Colonic mucosa (tissue), 4 donors: ENCODE measurements around the gene UBA1. TPM values are rescaled to one million over a fixed set of nuclear protein-coding genes. Genes with fewer than 3 reads are reported as not detected.

Experiments used
- DNase-seq: peaks from one replicate; pipeline ENCODE4 v3.0.0-alpha.2; 2020
- H3K27ac ChIP-seq: fragments of 200-600 bp; one replicate; pipeline ENCODE4 v1.8.0; 2021
- H3K27me3 ChIP-seq: fragments of 200-600 bp; one replicate; pipeline ENCODE4 v1.8.0; 2021
- H3K36me3 ChIP-seq: fragments of 200-600 bp; one replicate; pipeline ENCODE4 v1.8.0; 2021
- H3K4me1 ChIP-seq: fragments of 200-600 bp; one replicate; pipeline ENCODE4 v1.8.0; 2021; ENCODE audit warnings: mild to moderate bottlenecking
- H3K4me3 ChIP-seq: fragments of 200-600 bp; one replicate; pipeline ENCODE4 v1.8.0; 2021
- H3K9ac ChIP-seq, 2 donors: one replicate each; pipeline ENCODE4 v1.7.0; 2013; ENCODE audit warnings: control low read depth in 2 of 2, low read depth in 2 of 2, low read length in 2 of 2
- H3K9me3 ChIP-seq: fragments of 200-600 bp; one replicate; pipeline ENCODE4 v1.8.0; 2021
- intact Hi-C: fragments of 100-400 bp; cut with DNase I; formaldehyde crosslinking; loops from one replicate; pipeline ENCODE4 v1.14.1; 2022
- total RNA-seq, 2 donors: library from RNA; stranded (reverse); fragmentation: NEBNext Ultra II Directional in 1 of 2; extraction: Animal tissue kit (Norgen Biotek cat#: 25700) in 1 of 2; gene quantifications; one replicate each; pipeline ENCODE4 v1.2.1, GENCODE V29; 2021
- TF ChIP-seq, protein P1 (sequence below): fragments of 200-600 bp; IDR thresholded peaks from one replicate; pipeline ENCODE4 v1.8.0; 2022; ENCODE audit warnings: antibody characterized with exemption, mild to moderate bottlenecking
- donor health status: healthy.
- donor health status: DM: no; HTN: no; CAD: no.
- donor health status: DM: no; HTN: no; CAD: no.

Gene UBA1
- total RNA-seq, 2 donors from 2014 or later, result 237 to 327 TPM

DNA sequence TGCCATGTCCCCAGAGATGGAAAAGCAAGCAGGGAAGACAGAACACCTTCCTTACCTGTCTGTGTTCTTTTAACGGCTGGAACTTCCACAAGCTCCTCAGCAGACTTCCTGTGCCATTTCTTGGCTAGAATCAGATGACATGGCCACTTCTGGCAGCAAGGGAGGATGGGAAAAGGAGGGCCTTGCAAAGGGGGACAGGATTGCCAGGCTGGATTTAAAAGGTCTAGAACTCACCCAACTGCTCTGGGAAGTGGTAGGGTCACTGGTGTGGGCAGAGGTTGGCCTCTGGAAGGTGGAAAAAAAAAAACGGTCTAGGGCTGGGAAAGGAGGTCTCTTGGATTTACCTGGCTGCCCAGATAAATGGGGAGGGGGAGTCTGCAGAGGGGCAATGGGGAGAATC lies 37.5 kb downstream of the UBA1 start:
- H3K4me1 ChIP-seq, result no peaks in the 10 kb centered on the region
- intact Hi-C loops, result no loop called here
- no peak overlapping the region for H3K9ac ChIP-seq
- H3K27ac ChIP-seq, result no peak overlapping the region
- no peaks in the 10 kb centered on the region for H3K36me3 ChIP-seq
- DNase-seq, result no peak
- no peak overlapping the region for H3K4me3 ChIP-seq
- peaks cover 7% of the 10 kb centered on the region for H3K27me3 ChIP-seq
- TF ChIP-seq, protein P1, sequence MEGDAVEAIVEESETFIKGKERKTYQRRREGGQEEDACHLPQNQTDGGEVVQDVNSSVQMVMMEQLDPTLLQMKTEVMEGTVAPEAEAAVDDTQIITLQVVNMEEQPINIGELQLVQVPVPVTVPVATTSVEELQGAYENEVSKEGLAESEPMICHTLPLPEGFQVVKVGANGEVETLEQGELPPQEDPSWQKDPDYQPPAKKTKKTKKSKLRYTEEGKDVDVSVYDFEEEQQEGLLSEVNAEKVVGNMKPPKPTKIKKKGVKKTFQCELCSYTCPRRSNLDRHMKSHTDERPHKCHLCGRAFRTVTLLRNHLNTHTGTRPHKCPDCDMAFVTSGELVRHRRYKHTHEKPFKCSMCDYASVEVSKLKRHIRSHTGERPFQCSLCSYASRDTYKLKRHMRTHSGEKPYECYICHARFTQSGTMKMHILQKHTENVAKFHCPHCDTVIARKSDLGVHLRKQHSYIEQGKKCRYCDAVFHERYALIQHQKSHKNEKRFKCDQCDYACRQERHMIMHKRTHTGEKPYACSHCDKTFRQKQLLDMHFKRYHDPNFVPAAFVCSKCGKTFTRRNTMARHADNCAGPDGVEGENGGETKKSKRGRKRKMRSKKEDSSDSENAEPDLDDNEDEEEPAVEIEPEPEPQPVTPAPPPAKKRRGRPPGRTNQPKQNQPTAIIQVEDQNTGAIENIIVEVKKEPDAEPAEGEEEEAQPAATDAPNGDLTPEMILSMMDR, result no peak
- H3K9me3 ChIP-seq, result no peaks in the 10 kb centered on the region

GRCh38 chrX:47232197-47232802 lies 38.7 kb downstream of the UBA1 start:
- Histone ChIP-seq H3K4me1 (no peaks in the 10 kb centered on the region), H3K27me3 (peaks cover 7% of the 10 kb centered on the region), H3K9ac (peak overlapping the region; percentile 71 to 73), H3K9me3 (no peaks in the 10 kb centered on the region), H3K36me3 (no peaks in the 10 kb centered on the region), H3K27ac (peak overlapping the region; percentile 90), H3K4me3 (peak overlapping the region; percentile 51)
- intact Hi-C loops, result no loop called here
- TF ChIP-seq, protein P1, result no peak
- no peak for DNase-seq

GRCh38 chrX:47232803-47233332 lies 39.2 kb downstream of the UBA1 start, which contains the start of gene USP11:
Gene USP11, plus strand, starts transcription at chrX:47233009. Its CDS starts 35 bp downstream, at chrX:47233044.
- peak within 1 kb of the TSS; percentile 90 for H3K27ac ChIP-seq
- no peak for DNase-seq
- H3K9ac ChIP-seq, result peak within 1 kb of the TSS; percentile 71 to 73
- H3K4me1 ChIP-seq, result no peaks in the 10 kb centered on the region
- peaks cover 7% of the 10 kb centered on the region for H3K27me3 ChIP-seq
- H3K9me3 ChIP-seq, result no peaks in the 10 kb centered on the region
- TF ChIP-seq, protein P1, result no peak
- no peaks in the 10 kb centered on the region for H3K36me3 ChIP-seq
- intact Hi-C loops, result no loop called here
- peak within 1 kb of the TSS; percentile 51 for H3K4me3 ChIP-seq

DNA sequence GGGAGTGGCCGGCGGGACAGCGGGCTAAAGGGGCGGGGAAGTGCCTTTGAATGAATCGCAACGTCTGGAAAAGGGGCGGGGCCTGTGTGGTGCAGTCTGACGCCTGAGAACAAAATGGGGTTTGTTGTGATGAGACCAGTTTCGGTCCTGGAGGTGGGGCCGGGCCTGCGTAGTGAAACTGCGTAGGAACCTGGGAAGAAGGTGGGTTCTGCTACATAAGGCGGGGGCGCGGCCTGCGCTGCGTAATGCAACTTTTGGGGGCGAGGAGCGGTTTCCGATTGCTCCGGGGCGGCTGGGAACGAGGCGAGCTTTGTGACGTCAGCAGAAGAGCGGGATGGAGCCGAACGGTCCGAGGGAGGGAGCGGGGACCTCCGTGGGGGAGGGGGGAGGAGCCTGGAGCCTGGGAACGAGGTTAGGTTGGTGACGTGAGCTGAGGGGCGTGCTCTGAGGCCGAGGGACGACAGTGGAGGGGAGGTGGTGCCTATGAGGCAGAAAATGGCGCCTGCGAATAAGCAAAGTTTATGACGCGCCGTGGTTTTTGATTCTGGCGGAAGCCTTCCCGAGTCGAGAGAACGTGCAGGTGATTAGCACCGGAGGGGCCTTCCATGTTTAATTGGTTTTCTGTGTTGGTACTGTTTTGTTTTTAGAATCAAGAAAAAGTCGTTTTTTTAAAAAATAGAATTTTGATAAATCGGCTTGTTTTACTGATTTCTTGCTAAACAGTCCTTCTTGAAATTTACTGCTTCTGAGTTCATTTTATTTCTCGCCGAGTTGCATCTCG lies 39.9 kb downstream of the UBA1 start:
- Histone ChIP-seq H3K4me3 (peak overlapping the region; percentile 51), H3K9ac (peak overlapping the region; percentile 71 to 73), H3K27me3 (peaks cover 7% of the 10 kb centered on the region), H3K27ac (peak overlapping the region; percentile 90), H3K36me3 (no peaks in the 10 kb centered on the region), H3K4me1 (no peaks in the 10 kb centered on the region), H3K9me3 (no peaks in the 10 kb centered on the region)
- intact Hi-C loops, result no loop called here
- TF ChIP-seq, protein P1, result no peak
- peak; percentile 93 for DNase-seq

DNA sequence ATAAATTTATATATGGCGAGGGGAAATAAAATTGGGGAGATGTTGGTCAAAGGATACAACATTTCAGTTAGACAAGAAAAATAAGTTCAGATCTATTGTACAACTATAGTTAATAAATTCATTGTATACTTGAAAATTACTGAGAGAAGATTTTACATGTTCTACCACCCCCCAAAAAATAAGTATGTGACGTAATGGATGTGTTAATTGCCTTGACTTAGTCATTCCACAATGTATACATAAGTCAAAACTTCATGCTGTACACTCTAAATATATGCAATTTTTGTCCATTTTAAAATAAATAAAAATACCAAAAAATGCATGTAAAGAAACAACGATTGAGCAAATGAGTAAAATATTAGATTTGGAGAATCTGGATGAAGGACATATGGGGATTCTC lies 41.0 kb downstream of the UBA1 start:
- Histone ChIP-seq H3K27ac (peak overlapping the region; percentile 90), H3K36me3 (no peaks in the 10 kb centered on the region), H3K4me1 (no peaks in the 10 kb centered on the region), H3K9ac (no peak overlapping the region), H3K9me3 (no peaks in the 10 kb centered on the region), H3K27me3 (peaks cover 7% of the 10 kb centered on the region), H3K4me3 (no peak overlapping the region)
- no peak for DNase-seq
- intact Hi-C loops, result no loop called here
- TF ChIP-seq, protein P1, result no peak
